Hematopoietic multipotent progenitor cell treated with erythropoietin and hydrocortisone succinate and interleukin-3 and kit ligand, for 4 days (in vitro differentiated cells): Measurements from ENCODE around the gene ZNF98.
A peak's percentile ranks its signal among the peaks of the same experiment; 100 is the strongest.

Source experiments
- DNase-seq: peaks from one replicate; pipeline ENCODE4 v3.0.0-alpha.2; 2015

Gene ZNF98

GRCh38 chr19:22422211-22422610 is at the start of gene ZNF98:
TSS of gene ZNF98 (minus strand) at chr19:22422346. CDS start at chr19:22422224, 122 bp downstream.
- peak; percentile 30 for DNase-seq

GRCh38 chr19:22446605-22447004 is 24.5 kb upstream of the ZNF98 start:
- DNase-seq: no peak

- no peak for DNase-seq
Measured at GRCh38 chr19:22438011-22438410, 15.9 kb upstream of the ZNF98 start.

GRCh38 chr19:22427960-22428913 is 6.1 kb upstream of the ZNF98 start:
- no peak for DNase-seq

- DNase-seq: no peak
Measured at GRCh38 chr19:22427547-22427946, 5.4 kb upstream of the ZNF98 start.

- no peak for DNase-seq
Measured at GRCh38 chr19:22426901-22427300, 4.8 kb upstream of the ZNF98 start.

- peak; percentile 5 for DNase-seq
Measured at GRCh38 chr19:22421797-22422196, 349 bp downstream of the ZNF98 start.

- DNase-seq: no peak
Measured at GRCh38 chr19:22354665-22355064, 67.5 kb downstream of the ZNF98 start.
